ENCODE results near the gene GALNT18. TPM values are rescaled to one million over a fixed set of nuclear protein-coding genes. Genes with fewer than 3 reads are reported as not detected.

The GALNT18 gene
- total RNA-seq, 2 donors from 2014 or later, result 29.4 to 105 TPM

GRCh38 chr11:11635443-11635842 is 13.6 kb upstream of the GALNT18 start:
- intact Hi-C loops (cut with DNase I), result no loop called here
- no peak for TF ChIP-seq POLR2A (IDR thresholded peaks at IDR 0.05)
- no peak for TF ChIP-seq CTCF (IDR thresholded peaks at IDR 0.05)
- TF ChIP-seq POLR2AphosphoS5 (IDR thresholded peaks at IDR 0.05), result no peak

GRCh38 chr11:11629368-11629767 is 7.6 kb upstream of the GALNT18 start:
- no peaks in the 10 kb centered on the region for H3K36me3 ChIP-seq
- TF ChIP-seq CTCF (IDR thresholded peaks at IDR 0.05), result no peak
- 40% methylated on average over 8 of the region's 8 CpGs for WGBS
- H3K4me3 ChIP-seq, result no peak overlapping the region
- H3K4me1 ChIP-seq (replicated peaks), result no peaks in the 10 kb centered on the region
- no peak overlapping the region for H3K27ac ChIP-seq
- no peaks in the 10 kb centered on the region for H3K27me3 ChIP-seq (replicated peaks; ENCODE audit: insufficient read depth)
- DNase-seq (ENCODE audit: low spot score), result no peak
- intact Hi-C loops (cut with DNase I), result loop anchor here (10.0 kb wide), 2 partner anchors 225 to 595 kb away; no protein-coding TSS in a partner anchor
- H3K9me3 ChIP-seq, result no peaks in the 10 kb centered on the region

More at GRCh38 chr11:11635443-11635842, 13.6 kb upstream of the GALNT18 start:
- WGBS, result 59% methylated on average over 5 of the region's 5 CpGs
- no peak for DNase-seq (ENCODE audit: low spot score)
- Histone ChIP-seq H3K9me3 (no peaks in the 10 kb centered on the region), H3K4me3 (no peak overlapping the region), H3K27me3 (replicated peaks; ENCODE audit: insufficient read depth) (no peaks in the 10 kb centered on the region), H3K4me1 (replicated peaks) (no peaks in the 10 kb centered on the region), H3K36me3 (no peaks in the 10 kb centered on the region), H3K27ac (no peak overlapping the region)

GRCh38 chr11:11628651-11629050 is 6.8 kb upstream of the GALNT18 start:
- Histone ChIP-seq H3K27me3 (replicated peaks; ENCODE audit: insufficient read depth) (no peaks in the 10 kb centered on the region), H3K4me1 (replicated peaks) (no peaks in the 10 kb centered on the region), H3K9me3 (no peaks in the 10 kb centered on the region), H3K27ac (no peak overlapping the region), H3K36me3 (no peaks in the 10 kb centered on the region), H3K4me3 (no peak overlapping the region)
- intact Hi-C loops (cut with DNase I), result loop anchor here (10.0 kb wide), 2 partner anchors 224 to 594 kb away; no protein-coding TSS in a partner anchor
- DNase-seq (ENCODE audit: low spot score), result no peak
- 87% methylated on average over 4 of the region's 4 CpGs for WGBS
- TF ChIP-seq POLR2AphosphoS5 (IDR thresholded peaks at IDR 0.05), result no peak
- no peak for TF ChIP-seq POLR2A (IDR thresholded peaks at IDR 0.05)
- TF ChIP-seq CTCF (IDR thresholded peaks at IDR 0.05), result no peak

GRCh38 chr11:11626128-11626527 is 4.3 kb upstream of the GALNT18 start:
- no peaks in the 10 kb centered on the region for H3K9me3 ChIP-seq
- H3K36me3 ChIP-seq, result no peaks in the 10 kb centered on the region
- DNase-seq (ENCODE audit: low spot score), result no peak
- TF ChIP-seq POLR2AphosphoS5 (IDR thresholded peaks at IDR 0.05) (no peak), POLR2A (IDR thresholded peaks at IDR 0.05) (no peak), CTCF (IDR thresholded peaks at IDR 0.05) (no peak)
- H3K4me3 ChIP-seq, result no peak overlapping the region
- 92% methylated on average over 1 of the region's 1 CpG for WGBS
- H3K4me1 ChIP-seq (replicated peaks), result peaks cover 5% of the 10 kb centered on the region
- H3K27ac ChIP-seq, result no peak overlapping the region
- H3K27me3 ChIP-seq (replicated peaks; ENCODE audit: insufficient read depth), result no peaks in the 10 kb centered on the region
- intact Hi-C loops (cut with DNase I), result loop anchor here (10.0 kb wide), 2 partner anchors 221 to 591 kb away; no protein-coding TSS in a partner anchor

- 94% methylated on average over 4 of the region's 4 CpGs for WGBS
- H3K27ac ChIP-seq, result no peak overlapping the region
- H3K9me3 ChIP-seq, result no peaks in the 10 kb centered on the region
- H3K4me3 ChIP-seq, result no peak overlapping the region
- no peaks in the 10 kb centered on the region for H3K27me3 ChIP-seq (replicated peaks; ENCODE audit: insufficient read depth)
- H3K4me1 ChIP-seq (replicated peaks), result peaks cover 5% of the 10 kb centered on the region
- DNase-seq (ENCODE audit: low spot score), result no peak
- intact Hi-C loops (cut with DNase I), result loop anchor here (5.0 to 10.0 kb wide), 3 partner anchors 162 to 590 kb away; no protein-coding TSS in a partner anchor
- no peaks in the 10 kb centered on the region for H3K36me3 ChIP-seq
- TF ChIP-seq POLR2A (IDR thresholded peaks at IDR 0.05), result no peak
- TF ChIP-seq CTCF (IDR thresholded peaks at IDR 0.05), result no peak
- TF ChIP-seq POLR2AphosphoS5 (IDR thresholded peaks at IDR 0.05), result no peak
These were observed 3.1 kb upstream of the GALNT18 start for GRCh38 chr11:11624926-11625325.

Data from prostate gland (tissue), 2 donors.